H1 (cell line): ENCODE data around the gene ZFP64. TPM values are rescaled to one million over a fixed set of nuclear protein-coding genes. Genes with fewer than 3 reads are reported as not detected.

Experiments
- CTCF ChIA-PET: fragments of 300-600 bp; sonication (Branson Sonifier 250); formaldehyde crosslinking; loops from one replicate; lab custom pipeline; 2021; ENCODE audit not compliant: partially characterized antibody; lab: Charles Lee
- POLR2A ChIA-PET: fragments of 300-600 bp; sonication (Branson Sonifier 250); formaldehyde crosslinking; loops from one replicate; lab custom pipeline; 2021; ENCODE audit warnings: inconsistent platforms; ENCODE audit not compliant: partially characterized antibody; lab: Charles Lee
- DNase-seq, 2 experiments: peaks; one replicate each; pipeline versions ENCODE4 v3.0.0 to v3.0.0-alpha.2; 2010 to 2022; ENCODE audit warnings: low spot score in 2 of 2, low read depth in 1 of 2, mixed read lengths in 1 of 2
- FAIRE-seq: peaks from 2 replicates; lab custom pipeline; 2011; peaks lifted over from hg19 to GRCh38; lab: Jason Lieb, UNC
- H2AFZ ChIP-seq: 2 replicates; pipeline ENCODE4 v1.8.1; 2012; ENCODE audit warnings: low read length, inconsistent platforms
- H2AK5ac ChIP-seq: 2 replicates; pipeline ENCODE4 v1.6.1; 2013; ENCODE audit warnings: low read depth, low read length
- H2BK120ac ChIP-seq: replicated peaks from 2 replicates; pipeline ENCODE3; 2013; ENCODE audit warnings: low read depth, low read length, inconsistent platforms
- H2BK12ac ChIP-seq: 2 replicates; pipeline ENCODE4 v1.6.1; 2013; ENCODE audit warnings: low read depth, low read length
- H2BK15ac ChIP-seq: 2 replicates; pipeline ENCODE4 v1.6.1; 2013; ENCODE audit warnings: low read length
- H2BK20ac ChIP-seq: 2 replicates; pipeline ENCODE4 v1.6.1; 2013; ENCODE audit warnings: low read length
- H2BK5ac ChIP-seq: 2 replicates; pipeline ENCODE4 v1.6.1; 2013; ENCODE audit warnings: low read depth, low read length
- H3K14ac ChIP-seq: 2 replicates; pipeline ENCODE4 v1.6.1; 2013; ENCODE audit warnings: inconsistent platforms; ENCODE audit not compliant: insufficient read length
- H3K18ac ChIP-seq: 2 replicates; pipeline ENCODE4 v1.6.1; 2013; ENCODE audit warnings: low read length; ENCODE audit errors: extremely low read depth
- H3K23ac ChIP-seq: 2 replicates; pipeline ENCODE4 v1.6.1; 2013; ENCODE audit warnings: inconsistent platforms; ENCODE audit not compliant: insufficient read length
- H3K23me2 ChIP-seq: 2 replicates; pipeline ENCODE4 v1.6.1; 2013; ENCODE audit warnings: low read depth, low read length
- H3K27ac ChIP-seq: 2 replicates; pipeline ENCODE4 v1.6.1; 2011; ENCODE audit warnings: low read depth, low read length, inconsistent platforms
- H3K27me3 ChIP-seq, 4 experiments: replicated peaks in 1 of 4; 1 replicate in 1 of 4; 2 replicates in 3 of 4; pipeline versions ENCODE4 v1.6.1 to v1.8.1; 2011 to 2013; ENCODE audit warnings: low read length in 3 of 4, mild to moderate bottlenecking in 3 of 4, inconsistent platforms in 2 of 4, mixed read lengths in 2 of 4, moderate library complexity in 1 of 4; ENCODE audit not compliant: control insufficient read depth in 3 of 4, insufficient read depth in 3 of 4; ENCODE audit errors: extremely low read depth in 1 of 4
- H3K36me3 ChIP-seq, 4 experiments: 2 replicates each; pipeline versions ENCODE4 v1.6.1 to v1.8.1; 2011 to 2013; ENCODE audit warnings: mild to moderate bottlenecking in 4 of 4, low read length in 3 of 4, moderate library complexity in 2 of 4, control low read depth in 1 of 4, inconsistent platforms in 1 of 4; ENCODE audit not compliant: insufficient read depth in 4 of 4, control insufficient read depth in 2 of 4
- H3K4ac ChIP-seq: replicated peaks from 2 replicates; pipeline ENCODE3; 2013; ENCODE audit warnings: low read length, low read depth, mixed read lengths, inconsistent platforms; ENCODE audit not compliant: insufficient read length
- H3K4me1 ChIP-seq, 4 experiments: replicated peaks in 1 of 4; 1 replicate in 1 of 4; 2 replicates in 3 of 4; pipeline versions ENCODE4 v1.6.1 to v1.8.1; 2011 to 2013; ENCODE audit warnings: low read length in 3 of 4, inconsistent platforms in 2 of 4, mixed read lengths in 1 of 4; ENCODE audit not compliant: insufficient read depth in 4 of 4, control insufficient read depth in 3 of 4
- H3K4me2 ChIP-seq, 2 experiments: 2 replicates each; pipeline versions ENCODE4 v1.6.1 to v1.8.1; 2011 to 2013; ENCODE audit warnings: low read depth in 2 of 2, low read length in 2 of 2, control low read depth in 1 of 2, inconsistent platforms in 1 of 2, mild to moderate bottlenecking in 1 of 2; ENCODE audit not compliant: insufficient read depth in 1 of 2
- H3K4me3 ChIP-seq, 4 experiments: fragments of 200-600, 300-600 bp in 1 of 4; sonication (generic), shearing (Covaris generic), sonication (Bioruptor Twin) in 1 of 4; 2 replicates each; pipeline versions ENCODE4 v1.5.1 to v1.8.1; 2011 to 2016; ENCODE audit warnings: low read length in 4 of 4, low read depth in 3 of 4, control low read depth in 2 of 4, inconsistent platforms in 2 of 4, mild to moderate bottlenecking in 2 of 4, mixed read lengths in 1 of 4, moderate library complexity in 1 of 4; ENCODE audit not compliant: insufficient read depth in 2 of 4; ENCODE audit errors: extremely low read depth in 1 of 4
- H3K56ac ChIP-seq: replicated peaks from 2 replicates; pipeline ENCODE3; 2013; ENCODE audit warnings: low read depth, mild to moderate bottlenecking, mixed read lengths, low read length, inconsistent platforms; ENCODE audit not compliant: insufficient read length
- H3K79me1 ChIP-seq: 2 replicates; pipeline ENCODE4 v1.6.1; 2013; ENCODE audit warnings: low read depth, low read length, control low read depth
- H3K79me2 ChIP-seq, 2 experiments: 2 replicates each; pipeline versions ENCODE4 v1.6.1 to v1.8.1; 2012 to 2013; ENCODE audit warnings: low read length in 2 of 2, mild to moderate bottlenecking in 2 of 2, inconsistent platforms in 1 of 2; ENCODE audit not compliant: insufficient read depth in 2 of 2, control insufficient read depth in 1 of 2
- H3K9ac ChIP-seq, 4 experiments: replicated peaks in 1 of 4; 1 replicate in 1 of 4; 2 replicates in 3 of 4; pipeline versions ENCODE4 v1.6.1 to v1.8.1; 2011 to 2013; ENCODE audit warnings: low read depth in 3 of 4, low read length in 3 of 4, control low read depth in 2 of 4, mild to moderate bottlenecking in 2 of 4, moderate library complexity in 2 of 4, inconsistent platforms in 1 of 4; ENCODE audit errors: extremely low read depth in 1 of 4
- H3K9me3 ChIP-seq, 2 experiments: 2 replicates each; pipeline versions ENCODE4 v1.6.1 to v1.8.1; 2012 to 2013; ENCODE audit warnings: mild to moderate bottlenecking in 2 of 2, moderate library complexity in 2 of 2, control low read depth in 1 of 2, inconsistent platforms in 1 of 2, low read depth in 1 of 2, low read length in 1 of 2, mixed read lengths in 1 of 2; ENCODE audit not compliant: insufficient read depth in 2 of 2
- H4K20me1 ChIP-seq, 2 experiments: replicated peaks in 1 of 2; 2 replicates each; pipeline versions ENCODE3 to v1.8.1; 2011 to 2013; ENCODE audit warnings: inconsistent platforms in 2 of 2, low read length in 2 of 2, mild to moderate bottlenecking in 1 of 2; ENCODE audit not compliant: insufficient read depth in 2 of 2, control insufficient read depth in 1 of 2
- H4K5ac ChIP-seq: 2 replicates; pipeline ENCODE4 v1.6.1; 2013; ENCODE audit warnings: low read length, low read depth, mixed read lengths, inconsistent platforms; ENCODE audit not compliant: insufficient read length
- H4K8ac ChIP-seq: 2 replicates; pipeline ENCODE4 v1.8.0; 2013; ENCODE audit warnings: mild to moderate bottlenecking, moderate library complexity, low read length, inconsistent platforms; ENCODE audit not compliant: insufficient read depth; ENCODE audit errors: extremely low read depth
- H4K91ac ChIP-seq: replicated peaks from 2 replicates; pipeline ENCODE3; 2013; ENCODE audit warnings: low read length, mixed read lengths, inconsistent platforms; ENCODE audit not compliant: insufficient read length
- FOSL1 ChIP-seq: IDR thresholded peaks from 2 replicates; pipeline ENCODE4 v1.6.1; 2011; ENCODE audit warnings: mild to moderate bottlenecking, low read depth, low read length, moderate library complexity; ENCODE audit not compliant: insufficient read depth
- GTF2F1 ChIP-seq: IDR thresholded peaks from 2 replicates; pipeline ENCODE4 v1.6.1; 2012; ENCODE audit warnings: low read depth, low read length, improper control_type of control experiment, borderline replicate concordance
- HDAC2 ChIP-seq, 2 experiments: fragments of 300-600 bp in 1 of 2; sonication (generic) in 1 of 2; IDR thresholded peaks; 2 replicates each; pipeline ENCODE4 v1.6.1; 2011 to 2012; ENCODE audit warnings: low read depth in 2 of 2, low read length in 2 of 2, mild to moderate bottlenecking in 2 of 2, moderate library complexity in 2 of 2, borderline replicate concordance in 1 of 2, inconsistent platforms in 1 of 2
- KDM1A ChIP-seq: fragments of 200-600, 300-600 bp; sonication (generic); IDR thresholded peaks from 2 replicates; pipeline ENCODE4 v1.7.1; 2016; ENCODE audit warnings: mild to moderate bottlenecking, low read length, borderline replicate concordance
- KDM4A ChIP-seq: IDR thresholded peaks from one replicate; pipeline ENCODE4 v1.7.1; 2012; ENCODE audit warnings: low read depth, mild to moderate bottlenecking, moderate library complexity, low read length, inconsistent platforms; ENCODE audit not compliant: severe bottlenecking
- POLR2A ChIP-seq, 2 experiments: IDR thresholded peaks; 1 replicate in 1 of 2; 2 replicates in 1 of 2; pipeline ENCODE4 v1.6.1; 2011; ENCODE audit warnings: low read depth in 2 of 2, low read length in 2 of 2, mild to moderate bottlenecking in 2 of 2; ENCODE audit errors: control extremely low read depth in 1 of 2
- POLR2AphosphoS5 ChIP-seq: IDR thresholded peaks from 2 replicates; pipeline ENCODE4 v1.6.1; 2011; ENCODE audit warnings: low read depth, low read length
- RAD21 ChIP-seq, 2 experiments: IDR thresholded peaks in 1 of 2; conservative IDR thresholded peaks in 1 of 2; 2 replicates each; pipeline ENCODE4 v1.6.1; 2011; ENCODE audit warnings: low read depth in 2 of 2, low read length in 2 of 2, improper control_type of control experiment in 1 of 2, inconsistent platforms in 1 of 2, mild to moderate bottlenecking in 1 of 2, moderate library complexity in 1 of 2
- RXRA ChIP-seq: IDR thresholded peaks from 2 replicates; pipeline ENCODE4 v1.6.1; 2011; ENCODE audit warnings: low read depth, mild to moderate bottlenecking, low read length, moderate library complexity; ENCODE audit not compliant: insufficient read depth
- SAP30 ChIP-seq: fragments of 300-600 bp; sonication (generic); IDR thresholded peaks from 2 replicates; pipeline ENCODE4 v1.7.1; 2012; ENCODE audit warnings: low read length, moderate library complexity, mild to moderate bottlenecking, inconsistent platforms; ENCODE audit not compliant: insufficient read depth, insufficient replicate concordance
- SIRT6 ChIP-seq: IDR thresholded peaks from one replicate; pipeline ENCODE4 v1.7.1; 2012; ENCODE audit warnings: low read length, inconsistent platforms
- SP4 ChIP-seq: IDR thresholded peaks from 2 replicates; pipeline ENCODE4 v1.6.1; 2012; ENCODE audit warnings: low read length, inconsistent platforms
- SUZ12 ChIP-seq: fragments of 200-600 bp; sonication (generic); IDR thresholded peaks from 2 replicates; pipeline ENCODE4 v1.6.1; 2012; ENCODE audit warnings: mild to moderate bottlenecking, inconsistent platforms, low read length, moderate library complexity, mixed read lengths
- WGBS, 2 experiments: shearing (Covaris generic) in 1 of 2; methylation state at CpG; one replicate each; pipeline versions ENCODE4 v1.1.6 to v1.1.7; 2013 to 2015; ENCODE audit warnings: low lambda C conversion rate in 2 of 2, mixed read lengths in 2 of 2, inconsistent platforms in 1 of 2, low coverage in 1 of 2, missing lambda C conversion rate in 1 of 2; ENCODE audit not compliant: insufficient replicate concordance in 2 of 2, insufficient coverage in 1 of 2, insufficient read length in 1 of 2; ENCODE audit errors: extremely low coverage in 1 of 2, missing lambda C conversion rate in 1 of 2; 5-methylcytosine and 5-hydroxymethylcytosine counted together
- polyA plus RNA-seq, 7 experiments: library from polyadenylated mRNA; depleted of rRNA in 3 of 7; stranded (reverse) in 5 of 7; unstranded in 2 of 7; fragments of >200 nt in 5 of 7; fragments of 200-250 nt in 2 of 7; gene quantifications; 1 replicate in 5 of 7; 2 replicates in 1 of 7; 4 replicates in 1 of 7; pipeline versions ENCODE4 v1.2.1 to v1.2.3, GENCODE V29; 2011 to 2013; ENCODE audit warnings: missing spikeins in 2 of 7, mixed read lengths in 2 of 7
- total RNA-seq: library from RNA; stranded (reverse); fragmentation: NEBNext Ultra II Directional; extraction: Animal tissue kit (Norgen Biotek cat#: 25700); gene quantifications from 2 replicates; pipeline ENCODE4 v1.2.1, GENCODE V29; 2021

ZFP64 gene
- total and polyA plus RNA-seq, 2 of the 8 experiments (the other 6 are each of a cell fraction or from before 2014, with no cell fraction given), result 25.3 to 43.7 TPM

GRCh38 chr20:52102559-52102958, 89.0 kb downstream of the ZFP64 start:
- Histone ChIP-seq H3K23ac (no peak overlapping the region), H2AFZ (no peak overlapping the region), H3K9me3 (no peaks in the 10 kb centered on the region), H3K27ac (no peak overlapping the region), H3K79me2 (peaks cover 0 to 11% of the 10 kb centered on the region in 2 experiments; a peak in 1 of 4 replicates), H2BK20ac (no peak overlapping the region), H2BK120ac (no peak overlapping the region), H4K20me1 (peaks cover 2 to 17% of the 10 kb centered on the region in 2 experiments), H2BK12ac (no peak overlapping the region), H3K4me2 (peak overlapping the region; percentile 94 to 95), H3K56ac (no peak overlapping the region), H4K5ac (no peak overlapping the region), H2BK15ac (no peak overlapping the region), H3K4me3 (peak overlapping the region in 2 of 4 experiments; percentile 30 to 77; a peak in 3 of 8 replicates), H3K14ac (no peak overlapping the region), H4K91ac (no peak overlapping the region), H3K79me1 (no peaks in the 10 kb centered on the region), H4K8ac (no peak overlapping the region), H3K23me2 (peaks cover 24% of the 10 kb centered on the region), H3K27me3 (peaks cover 10 to 36% (median 27%) of the 10 kb centered on the region in 4 experiments), H3K4me1 (peaks cover 0 to 9% (median 5%) of the 10 kb centered on the region in 4 experiments; a peak in 5 of 7 replicates), H2AK5ac (no peak overlapping the region), H2BK5ac (no peak overlapping the region), H3K4ac (no peak overlapping the region), H3K9ac (no peak overlapping the region), H3K18ac (no peak overlapping the region), H3K36me3 (peaks cover 0 to 7% (median 1%) of the 10 kb centered on the region in 4 experiments; a peak in 3 of 8 replicates)
- DNase-seq (no peak), FAIRE-seq (no peak)
- WGBS, 2 experiments, result 70% methylated on average over 4 of the region's 4 CpGs; no CpG with 5 or more reads in 1 of the 2 experiments
- CTCF ChIA-PET, result interaction anchor here (1.1 to 1.7 kb wide), 2 partner anchors 22 to 302 kb away, joined by 4 to 5 read pairs; no protein-coding TSS in a partner anchor
- POLR2A ChIA-PET, result interaction anchor here (1.0 to 2.2 kb wide), 3 partner anchors 8 to 89 kb away, joined by 3 to 6 read pairs (median 5); partner anchors contain the start of gene ZFP64
- TF ChIP-seq KDM4A, result no peak
- TF ChIP-seq HDAC2 (IDR thresholded peaks at IDR 0.05; ENCODE audit: borderline replicate concordance in 1 of 2, low read depth in 2 of 2, low read length in 2 of 2), result peak in 1 of 2 experiments; percentile 52; a peak in 1 of 4 replicates
- no peak for TF ChIP-seq GTF2F1
- no peak for TF ChIP-seq SAP30
- peak; percentile 90 for TF ChIP-seq KDM1A
- TF ChIP-seq POLR2A (IDR thresholded peaks at IDR 0.05; ENCODE audit: control extremely low read depth in 1 of 2, low read depth in 2 of 2, low read length in 2 of 2), result no peak
- no peak for TF ChIP-seq FOSL1
- no peak for TF ChIP-seq POLR2AphosphoS5
- no peak for TF ChIP-seq SUZ12
- TF ChIP-seq SP4, result no peak
- no peak for TF ChIP-seq RAD21 (IDR thresholded peaks at IDR 0.05 in 1 of 2, conservative IDR thresholded peaks at IDR 0.05 in 1 of 2; ENCODE audit: low read depth in 2 of 2, low read length in 2 of 2)
- no peak for TF ChIP-seq SIRT6
- TF ChIP-seq RXRA, result no peak
